Measurements from ENCODE around the gene CNPY4.

The CNPY4 gene

GRCh38 chr7:100157334-100158228, 38.1 kb downstream of the CNPY4 start:
- TF ChIP-seq, protein P1, sequence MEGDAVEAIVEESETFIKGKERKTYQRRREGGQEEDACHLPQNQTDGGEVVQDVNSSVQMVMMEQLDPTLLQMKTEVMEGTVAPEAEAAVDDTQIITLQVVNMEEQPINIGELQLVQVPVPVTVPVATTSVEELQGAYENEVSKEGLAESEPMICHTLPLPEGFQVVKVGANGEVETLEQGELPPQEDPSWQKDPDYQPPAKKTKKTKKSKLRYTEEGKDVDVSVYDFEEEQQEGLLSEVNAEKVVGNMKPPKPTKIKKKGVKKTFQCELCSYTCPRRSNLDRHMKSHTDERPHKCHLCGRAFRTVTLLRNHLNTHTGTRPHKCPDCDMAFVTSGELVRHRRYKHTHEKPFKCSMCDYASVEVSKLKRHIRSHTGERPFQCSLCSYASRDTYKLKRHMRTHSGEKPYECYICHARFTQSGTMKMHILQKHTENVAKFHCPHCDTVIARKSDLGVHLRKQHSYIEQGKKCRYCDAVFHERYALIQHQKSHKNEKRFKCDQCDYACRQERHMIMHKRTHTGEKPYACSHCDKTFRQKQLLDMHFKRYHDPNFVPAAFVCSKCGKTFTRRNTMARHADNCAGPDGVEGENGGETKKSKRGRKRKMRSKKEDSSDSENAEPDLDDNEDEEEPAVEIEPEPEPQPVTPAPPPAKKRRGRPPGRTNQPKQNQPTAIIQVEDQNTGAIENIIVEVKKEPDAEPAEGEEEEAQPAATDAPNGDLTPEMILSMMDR (IDR thresholded peaks at IDR 0.05; ENCODE audit: low read depth, low read length, missing control alignments), result peak; percentile 13
- no peak for DNase-seq (ENCODE audit: extremely low read depth, low read depth)
- H3K4me3 ChIP-seq (replicated peaks; ENCODE audit: low read depth, low read length), result peak overlapping the region; percentile 76

DNA sequence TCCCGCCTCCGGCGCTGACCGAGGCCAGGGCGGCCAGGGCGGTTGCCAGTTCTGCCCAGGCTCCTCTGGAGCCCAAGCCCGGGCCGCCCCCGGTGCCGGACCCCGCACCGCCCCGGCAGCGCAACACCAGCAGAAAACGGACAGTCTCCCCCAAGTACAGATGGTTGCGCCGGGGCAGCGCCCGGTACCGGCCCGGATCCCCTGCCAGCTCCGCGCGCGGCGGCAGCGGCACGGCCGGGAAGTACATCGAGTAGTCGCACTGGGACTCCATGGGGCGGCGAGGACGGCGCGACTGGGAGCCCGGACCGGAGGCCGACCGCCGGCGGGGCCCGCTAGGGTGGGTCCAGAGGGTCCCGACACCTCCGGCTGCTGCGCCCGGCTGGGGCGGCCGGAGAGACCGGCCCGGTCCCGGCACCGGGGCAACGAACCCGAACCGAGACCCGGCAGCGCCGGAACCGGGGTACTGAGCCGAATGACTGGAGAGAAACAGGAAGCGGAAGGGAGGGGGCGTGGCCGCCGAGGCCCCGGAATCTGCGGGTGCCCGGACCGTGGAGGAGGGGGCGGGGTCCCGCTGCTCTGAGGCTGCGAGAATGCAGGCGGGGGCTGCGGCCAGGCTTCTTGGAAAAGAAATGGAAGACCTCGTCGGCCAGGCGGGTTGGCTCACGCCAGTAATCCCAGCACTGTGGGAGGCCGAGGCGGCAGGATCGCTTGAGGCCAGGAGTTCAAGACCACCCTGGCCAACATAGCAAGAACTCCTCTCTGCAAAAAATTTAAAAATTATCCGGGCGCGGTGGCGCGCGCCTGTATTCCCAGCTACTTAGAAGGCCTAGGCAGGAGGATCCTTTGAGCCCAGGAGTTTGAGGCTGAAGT, 39.0 kb downstream of the CNPY4 start, which contains the start of gene TRAPPC14:
Gene TRAPPC14 (minus strand): TSS at position 495 of the 870 bp plus-strand sequence. CDS start 224 bp downstream, at position 271.
- TF ChIP-seq, protein P1 (IDR thresholded peaks at IDR 0.05; ENCODE audit: low read depth, low read length, missing control alignments), result no peak
- H3K4me3 ChIP-seq (replicated peaks; ENCODE audit: low read depth, low read length), result peak within 1 kb of the TSS; percentile 76
- no peak for DNase-seq (ENCODE audit: extremely low read depth, low read depth)

- TF ChIP-seq, protein P1 (IDR thresholded peaks at IDR 0.05; ENCODE audit: low read depth, low read length, missing control alignments), result no peak
- H3K4me3 ChIP-seq (replicated peaks; ENCODE audit: low read depth, low read length), result peak overlapping the region; percentile 76
- no peak for DNase-seq (ENCODE audit: extremely low read depth, low read depth)
Measured at GRCh38 chr7:100159099-100159623, 39.7 kb downstream of the CNPY4 start.

DNA sequence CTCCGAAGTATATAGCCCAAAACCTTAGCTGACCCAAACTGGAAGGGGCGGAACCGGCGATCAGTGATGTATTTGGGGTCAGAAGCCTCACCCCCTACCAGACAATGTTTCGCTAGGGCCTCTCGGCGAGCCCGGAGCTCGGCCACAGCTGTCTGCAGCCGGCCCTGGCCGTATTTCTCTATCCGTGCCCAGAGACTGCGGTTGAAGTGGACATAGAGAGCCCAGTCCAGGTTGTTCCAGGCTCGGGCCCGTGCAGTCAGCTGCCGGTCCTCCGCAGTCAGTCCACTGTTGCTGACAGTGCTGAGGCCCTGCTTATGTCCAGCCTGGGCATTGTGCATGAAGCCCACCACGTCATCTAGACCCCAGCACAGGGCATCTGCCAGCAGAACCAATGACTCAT, 40.6 kb downstream of the CNPY4 start:
- TF ChIP-seq, protein P1 (IDR thresholded peaks at IDR 0.05; ENCODE audit: low read depth, low read length, missing control alignments), result no peak
- no peak overlapping the region for H3K4me3 ChIP-seq (replicated peaks; ENCODE audit: low read depth, low read length)
- DNase-seq (ENCODE audit: extremely low read depth, low read depth), result no peak

DNA sequence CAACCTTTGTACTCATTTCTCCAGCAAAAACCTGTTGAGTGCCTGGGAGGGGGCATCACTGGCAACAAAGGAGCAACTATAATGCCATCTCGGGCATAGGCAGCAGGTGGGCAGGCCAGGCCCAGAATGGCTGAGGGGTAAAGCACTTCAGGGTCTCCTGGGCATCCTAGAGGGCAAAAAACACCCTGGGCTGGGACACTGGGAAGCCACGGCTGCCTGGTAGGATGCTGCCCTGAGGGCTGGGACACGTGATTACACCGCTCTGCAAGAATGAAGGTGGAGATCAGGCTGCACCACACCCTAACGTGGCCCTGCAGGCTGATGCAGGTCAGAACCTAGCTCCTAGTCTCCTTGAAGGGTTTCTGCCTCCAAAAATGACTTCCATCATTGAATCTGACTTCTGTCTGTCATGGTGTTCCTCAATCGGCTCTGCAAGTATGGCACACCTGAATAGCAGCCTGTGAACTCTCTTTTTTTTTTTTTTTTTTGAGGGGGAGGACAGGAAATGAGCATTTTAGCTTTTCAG, 43.6 kb downstream of the CNPY4 start:
- TF ChIP-seq, protein P1 (IDR thresholded peaks at IDR 0.05; ENCODE audit: low read depth, low read length, missing control alignments), result no peak
- no peak overlapping the region for H3K4me3 ChIP-seq (replicated peaks; ENCODE audit: low read depth, low read length)
- DNase-seq (ENCODE audit: extremely low read depth, low read depth), result no peak

GRCh38 chr7:100163871-100164270, 44.4 kb downstream of the CNPY4 start:
- no peak for DNase-seq (ENCODE audit: extremely low read depth, low read depth)
- H3K4me3 ChIP-seq (replicated peaks; ENCODE audit: low read depth, low read length), result no peak overlapping the region
- TF ChIP-seq, protein P1 (IDR thresholded peaks at IDR 0.05; ENCODE audit: low read depth, low read length, missing control alignments), result no peak
